Measurements from ENCODE around the gene CD52. TPM values are rescaled to one million over a fixed set of nuclear protein-coding genes. Genes with fewer than 3 reads are reported as not detected.
A peak's percentile ranks its signal among the peaks of the same experiment; 100 is the strongest.

The CD52 gene
- polyA plus RNA-seq, 2 of the 4 experiments (the other 2 are of a cell fraction) = not detected

- ATAC-seq = peak; percentile 51 to 63
- TF ChIP-seq SMC3 (IDR thresholded peaks at IDR 0.05) (no peak), FOSL2 (IDR thresholded peaks at IDR 0.05) (no peak), FOSL2 (CRISPR knock-in tag; IDR thresholded peaks at IDR 0.05) (peak; percentile 40; the same call in 1 of the 2 replicates)
- ChIA-PET CTCF (interaction anchor here (0.6 to 2.0 kb wide), 7 partner anchors 33 to 562 kb away, joined by 3 to 6 read pairs (median 3); partner anchors contain the start of gene CEP85), POLR2A (no interaction called here)
- DNase-seq (ENCODE audit: low read depth in 1 of 2, low spot score in 1 of 2) = peak in 1 of 2 experiments; percentile 60
- H3K4me3 ChIP-seq = no peak overlapping the region
- peak overlapping the region; percentile 52 for H3K4me2 ChIP-seq
- FAIRE-seq = no peak
- peak overlapping the region; percentile 14 to 25; a peak in 5 of 6 replicates for H3K27ac ChIP-seq
- 37% methylated on average over 15 of the region's 15 CpGs for WGBS (ENCODE audit: missing lambda C conversion rate)
- H3K9me3 ChIP-seq = no peaks in the 10 kb centered on the region
- H3K4me1 ChIP-seq = peaks cover 33% of the 10 kb centered on the region
Observed at GRCh38 chr1:26358411-26359384, 40.9 kb downstream of the CD52 start.

- ChIA-PET CTCF (interaction anchor here (0.5 to 0.7 kb wide), 2 partner anchors 76 to 260 kb away, joined by 3 read pairs; no protein-coding TSS in a partner anchor), POLR2A (no interaction called here)
- ATAC-seq = no peak
- DNase-seq (ENCODE audit: low read depth in 1 of 2, low spot score in 1 of 2) = no peak
- Histone ChIP-seq H3K27ac (peak overlapping the region in 1 of 2 experiments; percentile 14; a peak in 2 of 6 replicates), H3K4me1 (peaks cover 27% of the 10 kb centered on the region), H3K4me2 (no peak overlapping the region), H3K4me3 (no peak overlapping the region), H3K9me3 (no peaks in the 10 kb centered on the region)
- no peak for FAIRE-seq
- TF ChIP-seq PHF8 (IDR thresholded peaks at IDR 0.05; ENCODE audit: borderline replicate concordance, low read depth) (no peak), MYC (IDR thresholded peaks at IDR 0.05; ENCODE audit: borderline replicate concordance, low read length) (no peak)
- 87% methylated on average over 24 of the region's 67 CpGs for WGBS (ENCODE audit: missing lambda C conversion rate)
Observed at GRCh38 chr1:26359981-26360806, 42.4 kb downstream of the CD52 start.

GRCh38 chr1:26360807-26361604 is 43.2 kb downstream of the CD52 start:
- CTCF ChIA-PET = interaction anchor here (0.5 to 4.7 kb wide), 7 partner anchors 15 to 261 kb away, joined by 3 to 85 read pairs (median 4); partner anchors contain the start of gene ZNF683
- WGBS (ENCODE audit: missing lambda C conversion rate) = 90% methylated on average over 16 of the region's 27 CpGs
- H3K4me2 ChIP-seq = no peak overlapping the region

GRCh38 chr1:26361605-26362122 is 43.9 kb downstream of the CD52 start:
- no peaks in the 10 kb centered on the region for H3K9me3 ChIP-seq
- POLR2A ChIA-PET = interaction anchor here (0.5 kb wide), 1 partner anchor 479 kb away, joined by 3 read pairs; no protein-coding TSS in a partner anchor
- ATAC-seq = peak; percentile 7 to 11; a peak in 2 of 6 replicates

More at GRCh38 chr1:26360807-26361604, 43.2 kb downstream of the CD52 start:
- Histone ChIP-seq H3K9me3 (no peaks in the 10 kb centered on the region), H3K4me1 (peaks cover 27% of the 10 kb centered on the region), H3K27ac (peak overlapping the region in 1 of 2 experiments; percentile 26; a peak in 1 of 6 replicates), H3K4me3 (no peak overlapping the region)
- POLR2A ChIA-PET = no interaction called here
- ATAC-seq = no peak
- DNase-seq (ENCODE audit: low read depth in 1 of 2, low spot score in 1 of 2) = no peak
- TF ChIP-seq HOXA7 (CRISPR knock-in tag; IDR thresholded peaks at IDR 0.05) (no peak), NFE2L2 (conservative IDR thresholded peaks at IDR 0.05; ENCODE audit: low read length) (no peak), RFX5 (IDR thresholded peaks at IDR 0.05) (no peak), CBX2 (IDR thresholded peaks at IDR 0.05; ENCODE audit: borderline replicate concordance, low read depth) (no peak), ZNF302 (CRISPR knock-in tag; IDR thresholded peaks at IDR 0.05) (no peak), FOXS1 (CRISPR knock-in tag; IDR thresholded peaks at IDR 0.05) (no peak)
- FAIRE-seq = no peak

More at GRCh38 chr1:26361605-26362122, 43.9 kb downstream of the CD52 start:
- H3K4me2 ChIP-seq = no peak overlapping the region
- H3K4me1 ChIP-seq = peaks cover 23% of the 10 kb centered on the region
- H3K4me3 ChIP-seq = no peak overlapping the region
- H3K27ac ChIP-seq = 0 out of 6 replicates have a peak overlapping the region, but pooled peaks of 1 of the 2 experiments have one; percentile 26
- no peak for DNase-seq (ENCODE audit: low read depth in 1 of 2, low spot score in 1 of 2)
- WGBS (ENCODE audit: missing lambda C conversion rate) = 100% methylated on average over 1 of the region's 12 CpGs
- CTCF ChIA-PET = interaction anchor here (0.7 to 4.7 kb wide), 9 partner anchors 12 to 76 kb away, joined by 3 to 85 read pairs (median 4); partner anchors contain the start of gene ZNF683
- no peak for FAIRE-seq
- TF ChIP-seq JUNB (IDR thresholded peaks at IDR 0.05) = no peak

Measured in A549 (cell line).